ENCODE results near the gene RAB6A.

GRCh38 chr11:73653996-73654395, 106.9 kb downstream of the RAB6A start:
- TF ChIP-seq CTCF (IDR thresholded peaks at IDR 0.05; ENCODE audit: low read length) (no peak), EZH2phosphoT487 (IDR thresholded peaks at IDR 0.05; ENCODE audit: low read length) (no peak)

Measured in MM.1S (cell line).